ENCODE measurements around the gene RASGRP4. TPM values are rescaled to one million over a fixed set of nuclear protein-coding genes. Genes with fewer than 3 reads are reported as not detected.

The RASGRP4 gene
- total RNA-seq, 1 experiment from 2014 or later: not detected

GRCh38 chr19:38417146-38417543 lies 8.9 kb downstream of the RASGRP4 start:
- no peak for TF ChIP-seq CTCF (IDR thresholded peaks at IDR 0.05; ENCODE audit: insufficient read depth in 1 of 2, low read depth in 1 of 2, low read length in 1 of 2, severe bottlenecking in 1 of 2, unreplicated experiment in 1 of 2)
- POLR2A ChIA-PET: no interaction called here
- Mint-ChIP-seq H3K4me1 (ENCODE audit: low read depth, unreplicated experiment) (peaks cover 12% of the 10 kb centered on the region), H3K36me3 (ENCODE audit: insufficient read depth, unreplicated experiment) (peaks cover 8% of the 10 kb centered on the region), H3K9me3 (ENCODE audit: unreplicated experiment) (no peaks in the 10 kb centered on the region), H3K27ac (ENCODE audit: unreplicated experiment) (peak overlapping the region; percentile 74), H3K27me3 (ENCODE audit: insufficient read depth, unreplicated experiment) (peaks cover 7% of the 10 kb centered on the region), H3K4me3 (ENCODE audit: unreplicated experiment) (peak overlapping the region; percentile 81)
- H3K9me3 ChIP-seq: no peaks in the 10 kb centered on the region
- BruUV-seq (replicated peaks): no TSS peak
- CTCF ChIA-PET: interaction anchor here (0.9 kb wide), 1 partner anchor 14 kb away, joined by 6 read pairs; the partner anchor contains the start of gene FAM98C
- H3K27me3 ChIP-seq (replicated peaks; ENCODE audit: control insufficient read depth, insufficient read depth, low read length): no peaks in the 10 kb centered on the region
- no peak for DNase-seq
- H3K4me1 ChIP-seq: peaks cover 15% of the 10 kb centered on the region
- intact Hi-C loops (cut with micrococcal nuclease; ENCODE audit: unreplicated experiment): no loop called here
- no peaks in the 10 kb centered on the region for H3K36me3 ChIP-seq (ENCODE audit: control insufficient read depth, insufficient read depth, low read length)
- H3K4me3 ChIP-seq (ENCODE audit: low read depth, low read length): peak overlapping the region; percentile 37; the same call in 1 of the 2 replicates

GRCh38 chr19:38413416-38413815 lies 12.6 kb downstream of the RASGRP4 start:
- Mint-ChIP-seq H3K27me3 (ENCODE audit: insufficient read depth, unreplicated experiment) (no peaks in the 10 kb centered on the region), H3K4me1 (ENCODE audit: low read depth, unreplicated experiment) (peaks cover 18% of the 10 kb centered on the region), H3K4me3 (ENCODE audit: unreplicated experiment) (no peak overlapping the region), H3K27ac (ENCODE audit: unreplicated experiment) (no peak overlapping the region), H3K9me3 (ENCODE audit: unreplicated experiment) (no peaks in the 10 kb centered on the region), H3K36me3 (ENCODE audit: insufficient read depth, unreplicated experiment) (peaks cover 14% of the 10 kb centered on the region)
- no peaks in the 10 kb centered on the region for H3K36me3 ChIP-seq (ENCODE audit: control insufficient read depth, insufficient read depth, low read length)
- peaks cover 23% of the 10 kb centered on the region for H3K4me1 ChIP-seq
- no peak for TF ChIP-seq CTCF (IDR thresholded peaks at IDR 0.05; ENCODE audit: insufficient read depth in 1 of 2, low read depth in 1 of 2, low read length in 1 of 2, severe bottlenecking in 1 of 2, unreplicated experiment in 1 of 2)
- no peaks in the 10 kb centered on the region for H3K27me3 ChIP-seq (replicated peaks; ENCODE audit: control insufficient read depth, insufficient read depth, low read length)
- BruUV-seq (replicated peaks): no TSS peak
- POLR2A ChIA-PET: no interaction called here
- H3K4me3 ChIP-seq (ENCODE audit: low read depth, low read length): no peak overlapping the region
- CTCF ChIA-PET: interaction anchor here (0.8 to 5.2 kb wide), 2 partner anchors 10 to 78 kb away, joined by 3 to 22 read pairs; partner anchors contain the start of genes CATSPERG and FAM98C
- no peak for DNase-seq
- no peaks in the 10 kb centered on the region for H3K9me3 ChIP-seq
- intact Hi-C loops (cut with micrococcal nuclease; ENCODE audit: unreplicated experiment): no loop called here

- TF ChIP-seq CTCF (IDR thresholded peaks at IDR 0.05; ENCODE audit: insufficient read depth in 1 of 2, low read depth in 1 of 2, low read length in 1 of 2, severe bottlenecking in 1 of 2, unreplicated experiment in 1 of 2): no peak
- H3K4me3 ChIP-seq (ENCODE audit: low read depth, low read length): no peak overlapping the region
- ChIA-PET CTCF (interaction anchor here (5.2 kb wide), 1 partner anchor 10 kb away, joined by 22 read pairs; the partner anchor contains the start of gene FAM98C), POLR2A (no interaction called here)
- DNase-seq: no peak
- H3K36me3 ChIP-seq (ENCODE audit: control insufficient read depth, insufficient read depth, low read length): no peaks in the 10 kb centered on the region
- no peaks in the 10 kb centered on the region for H3K27me3 ChIP-seq (replicated peaks; ENCODE audit: control insufficient read depth, insufficient read depth, low read length)
- peaks cover 22% of the 10 kb centered on the region for H3K4me1 ChIP-seq
- no peaks in the 10 kb centered on the region for H3K9me3 ChIP-seq
- Mint-ChIP-seq H3K4me3 (ENCODE audit: unreplicated experiment) (no peak overlapping the region), H3K27ac (ENCODE audit: unreplicated experiment) (no peak overlapping the region), H3K27me3 (ENCODE audit: insufficient read depth, unreplicated experiment) (no peaks in the 10 kb centered on the region), H3K4me1 (ENCODE audit: low read depth, unreplicated experiment) (peaks cover 18% of the 10 kb centered on the region), H3K36me3 (ENCODE audit: insufficient read depth, unreplicated experiment) (peaks cover 10% of the 10 kb centered on the region), H3K9me3 (ENCODE audit: unreplicated experiment) (no peaks in the 10 kb centered on the region)
- intact Hi-C loops (cut with micrococcal nuclease; ENCODE audit: unreplicated experiment): no loop called here
- BruUV-seq (replicated peaks): no TSS peak
Measured at GRCh38 chr19:38412961-38413360, 13.1 kb downstream of the RASGRP4 start.
